IPS-15b (cell line): ENCODE data around the gene TTC21A.

Experiments
- H3K27me3 ChIP-seq: one replicate; pipeline ENCODE4 v1.6.1; 2013; ENCODE audit warnings: low read length; ENCODE audit not compliant: control insufficient read depth, insufficient read depth
- H3K36me3 ChIP-seq: one replicate; pipeline ENCODE4 v1.6.1; 2013; ENCODE audit warnings: low read length; ENCODE audit not compliant: control insufficient read depth, insufficient read depth
- H3K4me1 ChIP-seq: one replicate; pipeline ENCODE4 v1.6.1; 2013; ENCODE audit warnings: mild to moderate bottlenecking, low read length; ENCODE audit not compliant: control insufficient read depth, insufficient read depth
- H3K4me3 ChIP-seq: one replicate; pipeline ENCODE4 v1.5.1; 2013; ENCODE audit warnings: low read depth, low read length
- H3K9ac ChIP-seq: one replicate; pipeline ENCODE4 v1.6.1; 2013; ENCODE audit warnings: low read depth, mild to moderate bottlenecking, low read length
- H3K9me3 ChIP-seq: one replicate; pipeline ENCODE4 v1.6.1; 2013; ENCODE audit warnings: mild to moderate bottlenecking, low read length; ENCODE audit not compliant: control insufficient read depth, insufficient read depth

TTC21A gene

GRCh38 chr3:39099738-39100499, 7.6 kb upstream of the TTC21A start:
- H3K4me1 ChIP-seq = no peaks in the 10 kb centered on the region
- H3K9ac ChIP-seq = no peak overlapping the region
- H3K36me3 ChIP-seq = peaks cover 25% of the 10 kb centered on the region
- H3K9me3 ChIP-seq = no peaks in the 10 kb centered on the region
- no peaks in the 10 kb centered on the region for H3K27me3 ChIP-seq
- H3K4me3 ChIP-seq = no peak overlapping the region

- no peaks in the 10 kb centered on the region for H3K9me3 ChIP-seq
- H3K27me3 ChIP-seq = no peaks in the 10 kb centered on the region
- no peaks in the 10 kb centered on the region for H3K4me1 ChIP-seq
- H3K4me3 ChIP-seq = no peak overlapping the region
- no peak overlapping the region for H3K9ac ChIP-seq
- peaks cover 19% of the 10 kb centered on the region for H3K36me3 ChIP-seq
Observed at GRCh38 chr3:39100500-39100886, 7.0 kb upstream of the TTC21A start.

DNA sequence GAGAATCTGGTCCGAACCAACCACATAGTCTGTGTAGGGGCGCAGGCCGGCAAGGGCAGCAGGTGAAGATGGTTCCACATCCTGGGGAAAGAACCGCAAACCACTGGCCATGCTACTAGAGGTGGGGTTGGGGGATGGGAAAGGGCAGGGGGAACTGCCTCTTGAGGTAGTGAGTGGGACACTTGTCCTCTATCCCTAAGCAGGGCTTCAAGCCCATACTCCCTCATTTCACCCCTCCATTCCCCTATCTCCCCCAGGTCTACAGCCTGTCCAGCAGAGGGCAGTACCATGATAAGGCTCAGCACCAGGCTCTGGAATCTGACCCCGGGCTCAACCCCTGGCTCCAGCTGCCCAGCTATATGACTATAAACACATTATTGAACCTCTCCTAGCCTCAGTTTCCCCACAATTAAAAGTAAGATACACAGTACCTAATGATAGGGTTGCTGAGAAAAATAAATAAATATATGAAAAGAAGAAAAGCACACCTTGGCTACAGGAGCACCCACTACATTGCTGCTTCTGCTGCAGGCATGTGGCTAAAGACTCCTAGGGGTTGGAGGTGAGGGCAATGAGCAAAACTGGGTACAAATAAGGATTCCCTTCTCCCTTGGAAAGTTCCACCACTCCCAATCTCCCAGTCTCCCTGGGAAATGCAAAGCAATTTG, 6.3 kb upstream of the TTC21A start:
- no peak overlapping the region for H3K9ac ChIP-seq
- H3K9me3 ChIP-seq = no peaks in the 10 kb centered on the region
- peaks cover 19% of the 10 kb centered on the region for H3K36me3 ChIP-seq
- H3K27me3 ChIP-seq = peaks cover 4% of the 10 kb centered on the region
- no peak overlapping the region for H3K4me3 ChIP-seq
- H3K4me1 ChIP-seq = no peaks in the 10 kb centered on the region

GRCh38 chr3:39102504-39103323, 4.8 kb upstream of the TTC21A start:
- no peaks in the 10 kb centered on the region for H3K9me3 ChIP-seq
- H3K4me3 ChIP-seq = no peak overlapping the region
- H3K36me3 ChIP-seq = peaks cover 16% of the 10 kb centered on the region
- H3K9ac ChIP-seq = no peak overlapping the region
- peaks cover 8% of the 10 kb centered on the region for H3K27me3 ChIP-seq
- no peaks in the 10 kb centered on the region for H3K4me1 ChIP-seq

- Histone ChIP-seq H3K9ac (no peak overlapping the region), H3K36me3 (peaks cover 10% of the 10 kb centered on the region), H3K4me1 (peaks cover 3% of the 10 kb centered on the region), H3K4me3 (no peak overlapping the region), H3K9me3 (no peaks in the 10 kb centered on the region), H3K27me3 (peaks cover 12% of the 10 kb centered on the region)
Observed at GRCh38 chr3:39103324-39103693, 4.2 kb upstream of the TTC21A start.

GRCh38 chr3:39103791-39104552, 3.5 kb upstream of the TTC21A start:
- Histone ChIP-seq H3K9me3 (no peaks in the 10 kb centered on the region), H3K27me3 (peaks cover 15% of the 10 kb centered on the region), H3K36me3 (peaks cover 4% of the 10 kb centered on the region), H3K4me1 (peaks cover 3% of the 10 kb centered on the region), H3K9ac (no peak overlapping the region), H3K4me3 (no peak overlapping the region)

- Histone ChIP-seq H3K9me3 (no peaks in the 10 kb centered on the region), H3K9ac (no peak overlapping the region), H3K4me1 (peaks cover 3% of the 10 kb centered on the region), H3K36me3 (no peaks in the 10 kb centered on the region), H3K27me3 (peaks cover 17% of the 10 kb centered on the region), H3K4me3 (no peak overlapping the region)
Observed at GRCh38 chr3:39104961-39105686, 2.4 kb upstream of the TTC21A start.

DNA sequence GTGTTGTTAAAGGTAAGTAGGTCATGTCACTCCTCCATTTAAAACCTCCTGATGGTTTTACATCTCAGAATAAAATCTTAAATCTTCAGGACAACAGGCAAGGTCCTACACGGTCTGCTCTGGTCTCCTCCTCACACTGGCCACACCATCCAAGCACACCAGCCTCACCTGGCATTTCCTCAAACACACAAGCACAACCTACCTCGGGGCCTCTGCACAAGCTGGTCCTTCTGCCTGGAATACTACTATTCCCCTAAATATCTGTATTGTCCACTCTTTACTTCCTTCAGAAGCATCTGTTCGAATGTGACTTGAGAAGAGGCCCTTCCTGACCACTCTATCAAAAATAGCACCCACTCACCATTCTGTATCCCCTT, 1.8 kb upstream of the TTC21A start:
- Histone ChIP-seq H3K4me3 (no peak overlapping the region), H3K9me3 (no peaks in the 10 kb centered on the region), H3K4me1 (peaks cover 3% of the 10 kb centered on the region)

DNA sequence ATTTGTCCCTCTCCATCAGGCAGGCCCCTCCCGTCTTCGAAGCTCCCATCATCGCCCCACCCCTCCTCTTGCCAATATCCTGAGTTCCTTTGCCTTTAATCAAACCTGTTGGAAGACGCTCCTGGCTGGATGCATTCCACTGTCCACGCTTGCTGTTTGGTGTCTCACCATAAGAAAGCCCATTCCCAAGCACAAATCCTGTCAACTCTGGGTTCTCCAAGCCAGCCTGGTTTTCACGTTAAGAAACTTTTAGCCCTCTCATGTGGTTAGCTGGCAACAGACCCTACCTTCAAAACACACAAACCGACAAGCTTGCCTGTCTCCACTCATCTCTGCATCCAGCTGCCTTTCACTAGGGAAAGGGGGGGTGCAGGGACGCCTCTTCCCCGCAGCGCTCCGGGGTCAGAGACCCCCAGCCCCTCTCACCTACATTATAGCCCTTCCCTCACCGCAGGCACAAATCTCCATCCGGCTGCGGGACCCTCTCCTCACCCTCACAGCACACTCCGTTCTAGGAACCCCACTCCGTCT, 1.1 kb upstream of the TTC21A start:
- Histone ChIP-seq H3K4me3 (peak overlapping the region; percentile 91), H3K4me1 (peaks cover 3% of the 10 kb centered on the region), H3K9ac (peak overlapping the region; percentile 65), H3K9me3 (no peaks in the 10 kb centered on the region), H3K36me3 (no peaks in the 10 kb centered on the region), H3K27me3 (peaks cover 17% of the 10 kb centered on the region)

More for the DNA sequence above, 1.8 kb upstream of the TTC21A start:
- peaks cover 17% of the 10 kb centered on the region for H3K27me3 ChIP-seq
- H3K9ac ChIP-seq = no peak overlapping the region
- H3K36me3 ChIP-seq = no peaks in the 10 kb centered on the region

DNA sequence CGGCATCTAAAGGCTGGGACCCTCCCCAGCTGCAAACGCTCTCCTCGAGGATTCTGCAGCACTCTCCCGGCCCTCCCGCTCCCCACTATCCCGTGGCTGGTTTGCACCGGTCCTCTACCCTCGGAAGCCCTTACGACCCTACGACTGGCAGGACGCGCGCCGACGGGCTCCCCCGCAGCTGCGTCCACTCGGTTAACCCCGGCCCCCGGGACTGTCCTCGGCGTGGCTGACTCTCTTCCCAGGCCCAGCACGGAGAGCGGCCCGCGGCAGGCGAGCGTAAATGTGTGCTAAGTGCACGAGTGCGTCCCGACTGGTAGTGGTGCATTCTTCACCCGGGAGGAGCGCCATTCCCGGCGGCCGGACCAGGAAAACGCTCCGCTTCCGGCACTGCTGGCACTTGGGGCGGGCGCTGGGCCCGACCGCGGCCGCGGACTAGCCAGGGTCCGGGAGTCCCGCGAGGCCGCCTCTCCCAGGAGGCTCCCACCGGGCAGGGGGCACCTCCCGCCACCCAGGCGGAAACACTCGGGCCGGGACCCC, 561 bp upstream of the TTC21A start:
- no peaks in the 10 kb centered on the region for H3K36me3 ChIP-seq
- peak overlapping the region; percentile 91 for H3K4me3 ChIP-seq
- peaks cover 17% of the 10 kb centered on the region for H3K27me3 ChIP-seq
- H3K9ac ChIP-seq = peak overlapping the region; percentile 65
- no peaks in the 10 kb centered on the region for H3K9me3 ChIP-seq
- H3K4me1 ChIP-seq = peaks cover 3% of the 10 kb centered on the region
